Liver (tissue), 9 donors: Measurements from ENCODE around the gene NKTR. TPM values are rescaled to one million over a fixed set of nuclear protein-coding genes. Genes with fewer than 3 reads are reported as not detected.
"Not testable (repeated sequence)": the region's sequence is repeated elsewhere in the genome, so short reads cannot be mapped to it uniquely, and the experiment has no call there.

Experiments
- DNase-seq: peaks from one replicate; pipeline ENCODE4 v3.0.0-alpha.2; 2017; ENCODE audit warnings: low spot score
- H3K27ac ChIP-seq, 2 donors: one replicate each; pipeline ENCODE4 v1.7.0; 2013; ENCODE audit warnings: inconsistent platforms in 2 of 2, low read length in 2 of 2, control low read depth in 1 of 2, low read depth in 1 of 2, mild to moderate bottlenecking in 1 of 2
- H3K27me3 ChIP-seq, 4 donors: one replicate each; pipeline versions ENCODE4 v1.6.1 to v1.7.0; 2013; ENCODE audit warnings: low read length in 3 of 4, inconsistent platforms in 1 of 4, mild to moderate bottlenecking in 1 of 4, moderate library complexity in 1 of 4; ENCODE audit not compliant: control insufficient read depth in 4 of 4, insufficient read depth in 4 of 4
- H3K36me3 ChIP-seq, 4 donors: one replicate each; pipeline versions ENCODE4 v1.6.1 to v1.7.0; 2013; ENCODE audit warnings: low read length in 3 of 4, mild to moderate bottlenecking in 3 of 4, low read depth in 1 of 4, moderate library complexity in 1 of 4; ENCODE audit not compliant: control insufficient read depth in 4 of 4, insufficient read depth in 3 of 4
- H3K4me1 ChIP-seq, 4 donors: one replicate each; pipeline versions ENCODE4 v1.6.1 to v1.7.0; 2013; ENCODE audit warnings: low read length in 3 of 4, mild to moderate bottlenecking in 3 of 4, moderate library complexity in 1 of 4; ENCODE audit not compliant: control insufficient read depth in 4 of 4, insufficient read depth in 4 of 4
- H3K4me3 ChIP-seq, 3 donors: one replicate each; pipeline versions ENCODE4 v1.6.1 to v1.7.0; 2013; ENCODE audit warnings: low read length in 3 of 3, control low read depth in 1 of 3, low read depth in 1 of 3, mild to moderate bottlenecking in 1 of 3
- H3K9ac ChIP-seq, 2 donors: one replicate each; pipeline ENCODE4 v1.7.0; 2013; ENCODE audit warnings: low read length in 2 of 2, mild to moderate bottlenecking in 2 of 2, moderate library complexity in 2 of 2, control low read depth in 1 of 2, low read depth in 1 of 2
- H3K9me3 ChIP-seq, 4 donors: one replicate each; pipeline versions ENCODE4 v1.6.1 to v1.7.0; 2013; ENCODE audit warnings: low read length in 3 of 4; ENCODE audit not compliant: control insufficient read depth in 4 of 4
- EGR1 ChIP-seq, 2 donors: IDR thresholded peaks; 2 replicates each; pipeline ENCODE4 v1.6.1; 2016 to 2018; ENCODE audit warnings: antibody characterized with exemption in 2 of 2, low read depth in 2 of 2
- FOXA1 ChIP-seq: IDR thresholded peaks from 2 replicates; pipeline ENCODE4 v1.6.1; 2016; ENCODE audit warnings: antibody characterized with exemption
- FOXA2 ChIP-seq: IDR thresholded peaks from 2 replicates; pipeline ENCODE4 v1.6.1; 2016; ENCODE audit warnings: antibody characterized with exemption
- GABPA ChIP-seq, 2 donors: IDR thresholded peaks in 1 of 2; conservative IDR thresholded peaks in 1 of 2; 2 replicates each; pipeline ENCODE4 v1.6.1; 2016; ENCODE audit warnings: antibody characterized with exemption in 2 of 2, mild to moderate bottlenecking in 1 of 2, moderate library complexity in 1 of 2
- HNF4A ChIP-seq, 2 donors: conservative IDR thresholded peaks; 2 replicates each; pipeline ENCODE4 v1.6.1; 2016; ENCODE audit warnings: antibody characterized with exemption in 2 of 2, mild to moderate bottlenecking in 2 of 2
- HNF4G ChIP-seq: IDR thresholded peaks from 2 replicates; pipeline ENCODE4 v1.6.1; 2016; ENCODE audit warnings: antibody characterized with exemption
- JUND ChIP-seq, 2 donors: IDR thresholded peaks; 2 replicates each; pipeline ENCODE4 v1.6.1; 2016; ENCODE audit warnings: antibody characterized with exemption in 2 of 2
- NR2F2 ChIP-seq: IDR thresholded peaks from 2 replicates; pipeline ENCODE4 v1.6.1; 2016; ENCODE audit warnings: antibody characterized with exemption
- RAD21 ChIP-seq, 2 donors: IDR thresholded peaks; 2 replicates each; pipeline ENCODE4 v1.6.1; 2016; ENCODE audit warnings: antibody characterized with exemption in 2 of 2, mild to moderate bottlenecking in 2 of 2
- RXRA ChIP-seq, 2 donors: IDR thresholded peaks; 2 replicates each; pipeline ENCODE4 v1.6.1; 2017 to 2018; ENCODE audit warnings: antibody characterized with exemption in 2 of 2, mild to moderate bottlenecking in 1 of 2
- SP1 ChIP-seq: IDR thresholded peaks from 2 replicates; pipeline ENCODE4 v1.6.1; 2018; ENCODE audit warnings: antibody characterized with exemption, mild to moderate bottlenecking
- TAF1 ChIP-seq: conservative IDR thresholded peaks from 2 replicates; pipeline ENCODE4 v1.6.1; 2016; ENCODE audit warnings: antibody characterized with exemption, mild to moderate bottlenecking
- YY1 ChIP-seq: IDR thresholded peaks from 2 replicates; pipeline ENCODE4 v1.6.1; 2016; ENCODE audit warnings: antibody characterized with exemption, mild to moderate bottlenecking
- WGBS: extraction: QIAGEN DNeasy Blood & Tissue Kit; methylation state at CpG from one replicate; pipeline ENCODE4 v1.1.7; 2013; 5-methylcytosine and 5-hydroxymethylcytosine counted together
- polyA plus RNA-seq, 2 donors: library from polyadenylated mRNA; stranded (reverse) in 1 of 2; unstranded in 1 of 2; fragments of 200-250 nt in 1 of 2; fragments of >200 nt in 1 of 2; fragmentation: Nextera tagmentation in 1 of 2; extraction: Ambion mirVana in 1 of 2; gene quantifications; one replicate each; pipeline versions ENCODE4 v1.2.1 to v1.2.3, GENCODE V29; 2013 to 2015
- total RNA-seq, 2 donors: library from RNA; depleted of rRNA; stranded (reverse); fragments of >200 nt; gene quantifications; one replicate each; pipeline ENCODE4 v1.2.3, GENCODE V29; 2014
- TF ChIP-seq, protein P1 (sequence below): IDR thresholded peaks from 2 replicates; pipeline ENCODE4 v1.6.1; 2016; ENCODE audit warnings: antibody characterized with exemption
- TF ChIP-seq, protein P2 (sequence below): IDR thresholded peaks from 2 replicates; pipeline ENCODE4 v1.6.1; 2016; ENCODE audit warnings: antibody characterized with exemption
- TF ChIP-seq, protein P3 (sequence below): IDR thresholded peaks from 2 replicates; pipeline ENCODE4 v1.6.1; 2016; ENCODE audit warnings: antibody characterized with exemption, mild to moderate bottlenecking
- TF ChIP-seq, protein P4 (sequence below): IDR thresholded peaks from 2 replicates; pipeline ENCODE4 v1.6.1; 2016; ENCODE audit warnings: antibody characterized with exemption
- donor health status: healthy.
- donor health status: healthy.
- donor health status: healthy.
- donor health status: healthy.
- donor health status: healthy.

The NKTR gene
- total and polyA plus RNA-seq, 4 donors, result 5.8 to 75.5 (median 28.1) TPM

DNA sequence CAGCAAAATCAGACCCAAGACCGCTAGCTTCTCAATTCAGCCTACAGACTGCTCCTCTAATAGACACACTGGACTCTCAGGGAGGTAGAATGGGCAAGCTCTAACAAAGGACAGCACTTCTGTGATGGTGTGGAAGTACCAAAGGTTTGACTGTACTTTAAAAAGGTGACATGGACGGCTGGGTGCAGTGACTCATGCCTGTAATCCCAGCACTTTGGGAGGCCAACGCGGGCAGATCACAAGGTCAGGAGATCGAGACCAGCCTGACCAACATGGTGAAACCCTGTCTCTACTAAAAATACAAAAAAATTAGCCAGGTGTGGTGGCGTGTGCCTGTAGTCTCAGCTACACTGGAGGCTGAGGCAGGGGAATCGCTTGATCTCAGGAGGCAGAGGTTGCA lies 3.4 kb upstream of the NKTR start:
- not testable (repeated sequence) for H3K36me3 ChIP-seq, H3K4me3 ChIP-seq, H3K9me3 ChIP-seq, H3K27me3 ChIP-seq, H3K27ac ChIP-seq, H3K9ac ChIP-seq, DNase-seq
- peaks cover 0 to 15% (median 11%) of the 10 kb centered on the region in 4 donors for H3K4me1 ChIP-seq
- 98% methylated on average over 7 of the region's 7 CpGs for whole genome bisulfite sequencing

DNA sequence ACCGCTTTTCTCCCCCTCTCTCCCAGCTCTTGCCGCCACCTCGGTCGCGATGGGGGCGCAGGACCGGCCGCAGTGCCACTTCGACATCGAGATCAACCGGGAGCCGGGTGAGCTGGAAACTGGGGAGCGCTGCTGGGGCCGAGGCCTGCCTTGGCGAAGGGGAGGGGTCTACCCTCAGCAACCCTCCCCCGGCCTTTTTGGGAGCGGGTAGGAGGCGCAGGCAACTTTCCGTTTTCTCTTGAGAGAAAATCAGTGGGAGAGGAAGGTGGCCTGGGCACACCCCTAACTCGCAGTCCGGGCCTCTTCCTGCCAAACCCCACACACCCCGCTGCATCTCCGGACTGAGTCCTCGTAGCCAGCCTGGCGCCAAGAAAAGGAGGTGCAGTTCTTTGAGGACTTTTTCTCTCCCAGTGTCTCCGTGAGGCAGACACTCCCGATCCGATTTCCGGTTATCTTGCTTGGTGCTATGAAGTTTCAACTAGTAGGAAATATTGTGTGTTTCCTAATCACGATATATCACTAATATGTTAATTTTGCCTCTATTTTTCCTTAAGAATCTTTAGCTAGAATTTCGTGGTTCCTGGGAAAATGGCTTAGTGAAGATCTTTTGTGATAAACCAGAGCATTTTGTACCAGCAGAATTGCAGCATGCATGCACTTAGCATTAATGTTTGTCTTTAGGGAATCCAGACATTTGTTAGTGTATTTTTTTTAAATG lies 631 bp downstream of the NKTR start:
- H3K27ac ChIP-seq, result peak overlapping the region; percentile 91 to 99
- DNase-seq, result no peak
- peaks cover 2 to 31% (median 22%) of the 10 kb centered on the region in 4 donors for H3K4me1 ChIP-seq
- no peaks in the 10 kb centered on the region for H3K27me3 ChIP-seq
- no peaks in the 10 kb centered on the region for H3K9me3 ChIP-seq
- no peak for TF ChIP-seq RXRA (IDR thresholded peaks at IDR 0.05)
- TF ChIP-seq, protein P1, sequence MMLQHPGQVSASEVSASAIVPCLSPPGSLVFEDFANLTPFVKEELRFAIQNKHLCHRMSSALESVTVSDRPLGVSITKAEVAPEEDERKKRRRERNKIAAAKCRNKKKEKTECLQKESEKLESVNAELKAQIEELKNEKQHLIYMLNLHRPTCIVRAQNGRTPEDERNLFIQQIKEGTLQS, result no peak
- no peak for TF ChIP-seq NR2F2
- no peak for TF ChIP-seq JUND (IDR thresholded peaks at IDR 0.05)
- TF ChIP-seq TAF1, result no peak
- TF ChIP-seq EGR1 (IDR thresholded peaks at IDR 0.05; ENCODE audit: low read depth in 2 of 2), result no peak
- no peak for TF ChIP-seq GABPA (IDR thresholded peaks at IDR 0.05 in 1 of 2, conservative IDR thresholded peaks at IDR 0.05 in 1 of 2)
- no peak for TF ChIP-seq SP1
- TF ChIP-seq, protein P2, sequence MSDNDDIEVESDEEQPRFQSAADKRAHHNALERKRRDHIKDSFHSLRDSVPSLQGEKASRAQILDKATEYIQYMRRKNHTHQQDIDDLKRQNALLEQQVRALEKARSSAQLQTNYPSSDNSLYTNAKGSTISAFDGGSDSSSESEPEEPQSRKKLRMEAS, result no peak
- TF ChIP-seq YY1, result no peak
- TF ChIP-seq HNF4A (conservative IDR thresholded peaks at IDR 0.05), result no peak
- TF ChIP-seq, protein P3, sequence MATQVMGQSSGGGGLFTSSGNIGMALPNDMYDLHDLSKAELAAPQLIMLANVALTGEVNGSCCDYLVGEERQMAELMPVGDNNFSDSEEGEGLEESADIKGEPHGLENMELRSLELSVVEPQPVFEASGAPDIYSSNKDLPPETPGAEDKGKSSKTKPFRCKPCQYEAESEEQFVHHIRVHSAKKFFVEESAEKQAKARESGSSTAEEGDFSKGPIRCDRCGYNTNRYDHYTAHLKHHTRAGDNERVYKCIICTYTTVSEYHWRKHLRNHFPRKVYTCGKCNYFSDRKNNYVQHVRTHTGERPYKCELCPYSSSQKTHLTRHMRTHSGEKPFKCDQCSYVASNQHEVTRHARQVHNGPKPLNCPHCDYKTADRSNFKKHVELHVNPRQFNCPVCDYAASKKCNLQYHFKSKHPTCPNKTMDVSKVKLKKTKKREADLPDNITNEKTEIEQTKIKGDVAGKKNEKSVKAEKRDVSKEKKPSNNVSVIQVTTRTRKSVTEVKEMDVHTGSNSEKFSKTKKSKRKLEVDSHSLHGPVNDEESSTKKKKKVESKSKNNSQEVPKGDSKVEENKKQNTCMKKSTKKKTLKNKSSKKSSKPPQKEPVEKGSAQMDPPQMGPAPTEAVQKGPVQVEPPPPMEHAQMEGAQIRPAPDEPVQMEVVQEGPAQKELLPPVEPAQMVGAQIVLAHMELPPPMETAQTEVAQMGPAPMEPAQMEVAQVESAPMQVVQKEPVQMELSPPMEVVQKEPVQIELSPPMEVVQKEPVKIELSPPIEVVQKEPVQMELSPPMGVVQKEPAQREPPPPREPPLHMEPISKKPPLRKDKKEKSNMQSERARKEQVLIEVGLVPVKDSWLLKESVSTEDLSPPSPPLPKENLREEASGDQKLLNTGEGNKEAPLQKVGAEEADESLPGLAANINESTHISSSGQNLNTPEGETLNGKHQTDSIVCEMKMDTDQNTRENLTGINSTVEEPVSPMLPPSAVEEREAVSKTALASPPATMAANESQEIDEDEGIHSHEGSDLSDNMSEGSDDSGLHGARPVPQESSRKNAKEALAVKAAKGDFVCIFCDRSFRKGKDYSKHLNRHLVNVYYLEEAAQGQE, result no peak
- TF ChIP-seq FOXA2, result no peak
- no peak for TF ChIP-seq HNF4G
- no peak for TF ChIP-seq FOXA1
- TF ChIP-seq RAD21 (IDR thresholded peaks at IDR 0.05), result no peak
- TF ChIP-seq, protein P4, sequence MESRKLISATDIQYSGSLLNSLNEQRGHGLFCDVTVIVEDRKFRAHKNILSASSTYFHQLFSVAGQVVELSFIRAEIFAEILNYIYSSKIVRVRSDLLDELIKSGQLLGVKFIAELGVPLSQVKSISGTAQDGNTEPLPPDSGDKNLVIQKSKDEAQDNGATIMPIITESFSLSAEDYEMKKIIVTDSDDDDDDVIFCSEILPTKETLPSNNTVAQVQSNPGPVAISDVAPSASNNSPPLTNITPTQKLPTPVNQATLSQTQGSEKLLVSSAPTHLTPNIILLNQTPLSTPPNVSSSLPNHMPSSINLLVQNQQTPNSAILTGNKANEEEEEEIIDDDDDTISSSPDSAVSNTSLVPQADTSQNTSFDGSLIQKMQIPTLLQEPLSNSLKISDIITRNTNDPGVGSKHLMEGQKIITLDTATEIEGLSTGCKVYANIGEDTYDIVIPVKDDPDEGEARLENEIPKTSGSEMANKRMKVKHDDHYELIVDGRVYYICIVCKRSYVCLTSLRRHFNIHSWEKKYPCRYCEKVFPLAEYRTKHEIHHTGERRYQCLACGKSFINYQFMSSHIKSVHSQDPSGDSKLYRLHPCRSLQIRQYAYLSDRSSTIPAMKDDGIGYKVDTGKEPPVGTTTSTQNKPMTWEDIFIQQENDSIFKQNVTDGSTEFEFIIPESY, result no peak
- H3K36me3 ChIP-seq, result no peaks in the 10 kb centered on the region
- peak overlapping the region; percentile 70 to 99 (median 97) for H3K4me3 ChIP-seq
- WGBS, result under 1% methylated on average over 31 of the region's 31 CpGs
- H3K9ac ChIP-seq, result peak overlapping the region; percentile 83 to 92
